ENCODE measurements around the gene DQX1. TPM values are rescaled to one million over a fixed set of nuclear protein-coding genes. Genes with fewer than 3 reads are reported as not detected.

Gene DQX1
- total and polyA plus RNA-seq, 7 donors: 0.19 to 0.27 (median 0.27) TPM; not detected in 4

DNA sequence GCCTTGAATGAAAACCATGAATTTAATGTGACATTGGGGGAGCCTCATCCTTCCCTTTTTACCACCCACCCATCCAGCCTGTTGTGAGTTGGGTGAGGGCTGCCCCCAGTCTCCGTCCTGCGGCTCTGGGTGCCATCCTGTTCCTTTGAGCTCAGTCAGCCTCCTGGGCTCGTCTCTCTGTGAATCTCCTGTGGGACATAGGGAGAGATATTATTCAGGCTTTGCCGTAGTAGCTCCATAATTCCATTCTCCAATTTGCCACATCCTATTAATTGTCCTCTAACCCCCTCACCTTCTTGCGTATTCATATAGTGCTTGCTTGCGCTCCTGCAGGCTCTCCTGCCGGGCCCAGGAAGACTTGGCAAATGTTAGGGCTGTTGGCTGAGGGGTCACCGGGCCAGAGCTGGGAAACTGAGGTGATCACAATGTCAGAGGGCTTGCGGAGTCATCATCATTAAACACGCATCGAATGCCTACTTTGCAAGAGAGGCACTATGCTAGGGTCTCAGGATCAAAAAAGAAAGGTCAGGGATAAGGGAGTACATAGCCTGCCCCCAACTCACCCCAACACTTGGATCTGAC is 709 bp upstream of the DQX1 start:
- Histone ChIP-seq H3K4me1 (peaks cover 20% of the 10 kb centered on the region), H3K27ac (no peak overlapping the region), H3K4me3 (no peak overlapping the region), H3K27me3 (ENCODE audit: insufficient read depth in 3 of 3, low read length in 2 of 3) (no peaks in the 10 kb centered on the region), H3K36me3 (ENCODE audit: insufficient read depth in 1 of 2, low read depth in 1 of 2) (peaks cover 8 to 41% of the 10 kb centered on the region in 2 donors), H3K9me3 (no peaks in the 10 kb centered on the region)
- 97 to 99% (median 97%) methylated on average over 11 of the region's 11 CpGs for WGBS, 3 donors
- ATAC-seq (no peak), DNase-seq (no peak)
- TF ChIP-seq, protein P1, sequence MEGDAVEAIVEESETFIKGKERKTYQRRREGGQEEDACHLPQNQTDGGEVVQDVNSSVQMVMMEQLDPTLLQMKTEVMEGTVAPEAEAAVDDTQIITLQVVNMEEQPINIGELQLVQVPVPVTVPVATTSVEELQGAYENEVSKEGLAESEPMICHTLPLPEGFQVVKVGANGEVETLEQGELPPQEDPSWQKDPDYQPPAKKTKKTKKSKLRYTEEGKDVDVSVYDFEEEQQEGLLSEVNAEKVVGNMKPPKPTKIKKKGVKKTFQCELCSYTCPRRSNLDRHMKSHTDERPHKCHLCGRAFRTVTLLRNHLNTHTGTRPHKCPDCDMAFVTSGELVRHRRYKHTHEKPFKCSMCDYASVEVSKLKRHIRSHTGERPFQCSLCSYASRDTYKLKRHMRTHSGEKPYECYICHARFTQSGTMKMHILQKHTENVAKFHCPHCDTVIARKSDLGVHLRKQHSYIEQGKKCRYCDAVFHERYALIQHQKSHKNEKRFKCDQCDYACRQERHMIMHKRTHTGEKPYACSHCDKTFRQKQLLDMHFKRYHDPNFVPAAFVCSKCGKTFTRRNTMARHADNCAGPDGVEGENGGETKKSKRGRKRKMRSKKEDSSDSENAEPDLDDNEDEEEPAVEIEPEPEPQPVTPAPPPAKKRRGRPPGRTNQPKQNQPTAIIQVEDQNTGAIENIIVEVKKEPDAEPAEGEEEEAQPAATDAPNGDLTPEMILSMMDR (IDR thresholded peaks at IDR 0.05): no peak
- intact Hi-C loops (cut with DNase I): no loop called here

GRCh38 chr2:74524955-74525716 is 895 bp downstream of the DQX1 start:
- 89 to 90% (median 90%) methylated on average over 10 of the region's 10 CpGs for WGBS, 3 donors
- Histone ChIP-seq H3K27ac (no peak overlapping the region), H3K9me3 (no peaks in the 10 kb centered on the region), H3K4me1 (peaks cover 7% of the 10 kb centered on the region), H3K4me3 (no peak overlapping the region), H3K36me3 (ENCODE audit: insufficient read depth in 1 of 2, low read depth in 1 of 2) (peaks cover 8 to 31% of the 10 kb centered on the region in 2 donors), H3K27me3 (ENCODE audit: insufficient read depth in 3 of 3, low read length in 2 of 3) (peaks cover 0 to 6% (median 0%) of the 10 kb centered on the region in 3 donors)
- TF ChIP-seq, protein P1 (IDR thresholded peaks at IDR 0.05): no peak
- ATAC-seq: no peak
- no peak for DNase-seq
- intact Hi-C loops (cut with DNase I): no loop called here

DNA sequence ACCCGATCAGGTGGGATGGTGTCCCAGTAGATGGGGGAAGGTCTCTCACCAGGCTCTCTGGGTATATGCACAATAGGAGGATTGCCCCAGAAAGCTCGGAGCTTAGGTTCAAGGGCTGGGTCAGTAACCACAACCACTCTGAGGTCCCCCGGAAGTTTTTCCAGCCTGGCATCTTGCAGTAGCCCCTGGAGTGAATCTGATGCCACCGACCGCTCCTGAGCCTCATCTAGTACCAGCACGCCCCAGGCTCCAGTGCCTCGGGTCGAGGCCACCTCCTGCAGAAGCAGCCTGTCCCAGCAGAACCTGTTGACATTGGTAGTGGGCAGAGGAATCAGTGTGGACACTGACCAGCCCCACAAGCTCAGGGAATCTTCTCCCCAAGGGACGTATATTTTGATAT is 2.0 kb downstream of the DQX1 start:
- intact Hi-C loops (cut with DNase I): no loop called here
- H3K4me1 ChIP-seq: peaks cover 7% of the 10 kb centered on the region
- DNase-seq (no peak), ATAC-seq (no peak)
- WGBS, 3 donors: 78 to 83% (median 83%) methylated on average over 9 of the region's 9 CpGs
- H3K36me3 ChIP-seq (ENCODE audit: insufficient read depth in 1 of 2, low read depth in 1 of 2): peaks cover 8 to 31% of the 10 kb centered on the region in 2 donors
- H3K27me3 ChIP-seq (ENCODE audit: insufficient read depth in 3 of 3, low read length in 2 of 3): peaks cover 0 to 16% (median 4%) of the 10 kb centered on the region in 3 donors
- H3K4me3 ChIP-seq: no peak overlapping the region
- no peak overlapping the region for H3K27ac ChIP-seq
- H3K9me3 ChIP-seq: no peaks in the 10 kb centered on the region
- TF ChIP-seq, protein P1 (IDR thresholded peaks at IDR 0.05): no peak

- Histone ChIP-seq H3K4me3 (no peak overlapping the region), H3K27ac (no peak overlapping the region), H3K9me3 (no peaks in the 10 kb centered on the region), H3K36me3 (ENCODE audit: insufficient read depth in 1 of 2, low read depth in 1 of 2) (peaks cover 8 to 23% of the 10 kb centered on the region in 2 donors), H3K4me1 (no peaks in the 10 kb centered on the region), H3K27me3 (ENCODE audit: insufficient read depth in 3 of 3, low read length in 2 of 3) (peaks cover 0 to 31% (median 6%) of the 10 kb centered on the region in 3 donors)
- intact Hi-C loops (cut with DNase I): no loop called here
- WGBS, 3 donors: 64 to 75% (median 72%) methylated on average over 3 of the region's 3 CpGs
- DNase-seq (no peak), ATAC-seq (no peak)
- TF ChIP-seq, protein P1 (IDR thresholded peaks at IDR 0.05): no peak
These were observed 3.5 kb downstream of the DQX1 start for GRCh38 chr2:74522516-74522915.

All from psoas muscle (tissue), 8 donors.